HK-2 (cell line): Measurements from ENCODE around the gene CENPP.

Experiments used
- DNase-seq: peaks from one replicate; pipeline ENCODE4 v3.0.0-alpha.2; 2018; ENCODE audit not compliant: unreplicated experiment

Gene CENPP

DNA sequence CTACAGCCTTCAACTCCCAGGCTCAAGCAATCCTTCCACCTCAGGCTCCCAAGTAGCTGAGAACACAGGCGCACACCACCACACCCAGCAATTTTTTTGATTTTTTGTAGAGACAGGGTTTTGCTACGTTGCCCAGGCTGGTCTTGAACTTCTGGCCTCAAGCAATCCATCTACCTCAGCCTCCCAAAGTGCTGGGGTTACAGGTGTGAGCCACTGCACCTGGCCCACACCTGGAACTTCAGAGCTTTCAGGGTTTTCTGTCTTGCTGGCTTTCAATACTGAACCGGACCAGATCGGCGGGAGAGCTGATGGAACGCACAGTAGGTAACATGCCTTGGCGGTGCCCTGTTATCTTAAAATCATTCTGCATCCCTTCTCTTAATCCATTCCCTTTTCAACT is 313.4 kb downstream of the CENPP start:
- DNase-seq = no peak

DNA sequence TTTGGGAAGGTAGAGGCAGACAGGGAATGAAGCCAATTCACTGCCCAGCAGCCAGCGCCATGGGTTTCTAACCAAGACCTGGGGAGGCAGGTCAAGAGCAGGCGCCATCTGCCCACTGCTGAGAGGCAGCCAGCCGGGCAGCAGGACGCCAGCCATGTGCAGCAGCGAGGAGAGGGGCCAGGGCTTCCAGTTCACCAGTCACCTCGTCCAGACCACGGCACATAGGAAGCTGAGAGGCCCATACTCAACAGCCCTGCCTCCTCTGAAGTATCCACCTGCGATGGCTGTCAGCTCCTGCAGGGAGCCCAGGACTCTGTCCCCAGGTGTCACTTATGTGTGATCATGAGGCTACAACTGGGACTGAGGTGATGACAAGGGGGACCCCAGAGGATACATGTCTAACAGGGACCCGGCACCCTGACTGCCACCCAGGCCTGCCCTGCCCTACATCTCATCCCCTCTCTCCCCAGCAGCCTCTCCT is 314.1 kb downstream of the CENPP start:
- DNase-seq = no peak

- no peak for DNase-seq
Measured at GRCh38 chr9:92640398-92641091, 314.8 kb downstream of the CENPP start.

GRCh38 chr9:92641092-92641809 is 315.5 kb downstream of the CENPP start:
- no peak for DNase-seq

GRCh38 chr9:92642041-92642451 is 316.3 kb downstream of the CENPP start:
- no peak for DNase-seq

GRCh38 chr9:92642564-92642963 is 316.8 kb downstream of the CENPP start:
- no peak for DNase-seq

DNA sequence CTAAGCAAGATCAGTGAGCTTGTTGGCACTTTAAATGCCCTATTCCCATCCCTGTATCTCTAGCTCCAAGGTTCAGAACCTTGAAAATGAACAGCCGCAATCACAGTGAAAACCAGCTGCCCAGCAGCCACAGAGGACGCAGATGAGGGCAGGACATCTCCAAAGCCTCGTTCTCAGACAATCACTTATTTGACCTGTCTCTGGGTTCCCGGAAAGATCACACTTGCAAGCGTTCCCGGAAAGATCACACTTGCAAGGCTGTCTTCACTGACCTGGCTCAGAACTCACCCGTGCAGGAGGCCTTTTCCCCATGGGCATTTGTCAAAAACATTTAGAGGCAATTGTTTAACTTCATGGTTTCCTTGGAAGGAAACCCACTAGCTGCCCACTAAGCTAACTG is 318.5 kb downstream of the CENPP start:
- DNase-seq = no peak

GRCh38 chr9:92645041-92645440 is 319.3 kb downstream of the CENPP start:
- DNase-seq = no peak

- no peak for DNase-seq
Measured at GRCh38 chr9:92647671-92648473, 322.1 kb downstream of the CENPP start.

DNA sequence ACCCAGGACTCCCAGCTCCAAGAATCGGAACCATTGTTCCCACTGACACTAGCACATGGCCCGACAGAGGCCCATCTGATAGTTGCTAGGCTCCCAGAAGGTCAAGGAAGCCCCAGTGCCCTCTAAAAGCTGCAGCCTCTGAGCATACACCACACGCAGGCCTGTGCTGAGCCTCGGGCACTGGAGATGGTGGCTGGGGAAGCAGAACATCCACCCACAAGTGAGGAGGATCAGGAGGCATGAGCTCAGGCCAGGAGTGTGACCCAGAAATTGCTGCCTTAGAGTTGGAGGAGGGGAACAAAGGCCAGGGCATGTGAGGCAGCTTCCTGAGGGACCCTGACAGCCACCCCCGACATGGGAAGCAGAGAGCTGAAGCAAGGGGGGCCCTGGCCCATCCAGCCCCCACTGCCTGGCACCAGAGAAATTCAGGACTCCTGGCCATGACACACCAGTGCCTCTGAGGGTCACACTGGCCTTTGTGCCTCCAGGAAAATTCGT is 322.8 kb downstream of the CENPP start:
- DNase-seq = no peak

DNA sequence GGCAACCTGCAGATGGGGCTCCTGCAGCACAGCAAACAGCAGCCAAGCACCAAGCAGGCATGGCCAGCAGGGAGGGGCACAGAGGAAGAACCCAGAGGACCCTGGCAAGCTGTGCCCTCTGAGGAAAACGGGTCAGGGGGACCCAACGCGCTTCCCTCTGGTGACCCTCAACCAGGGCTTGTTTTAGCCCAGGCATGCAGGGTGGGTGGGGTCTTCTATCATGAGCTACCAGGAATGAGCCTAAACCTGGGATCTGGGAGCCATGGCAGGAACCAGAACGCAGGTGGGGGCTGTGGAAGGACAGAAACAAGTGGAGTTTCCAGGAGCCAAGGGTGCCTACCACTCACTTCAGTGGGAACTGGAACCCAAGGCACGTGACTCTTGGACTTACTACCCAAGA is 323.3 kb downstream of the CENPP start:
- DNase-seq = no peak

- DNase-seq = no peak
Measured at GRCh38 chr9:92650296-92650695, 324.5 kb downstream of the CENPP start.

- no peak for DNase-seq
Measured at GRCh38 chr9:92650839-92651621, 325.3 kb downstream of the CENPP start.

DNA sequence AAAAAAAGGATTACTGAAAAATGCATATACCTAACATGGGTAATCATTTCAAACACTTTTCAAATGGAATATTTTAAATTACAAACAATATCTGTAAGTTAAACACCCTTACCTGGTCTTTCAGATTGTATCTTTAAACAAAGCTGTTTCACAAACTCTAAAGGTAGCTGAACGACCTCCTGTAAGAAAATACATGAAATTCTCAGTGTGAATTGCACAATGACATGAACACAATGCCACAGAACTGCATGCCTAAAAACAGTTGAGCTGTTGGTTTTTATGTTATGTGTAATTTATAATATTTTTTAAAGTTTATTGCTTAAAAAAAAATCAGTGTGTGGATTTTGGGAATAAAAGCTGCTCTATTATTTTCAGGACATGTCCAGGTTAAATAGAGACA is 326.7 kb downstream of the CENPP start:
- DNase-seq = no peak

GRCh38 chr9:92654481-92655301 is 328.9 kb downstream of the CENPP start:
- DNase-seq = no peak

DNA sequence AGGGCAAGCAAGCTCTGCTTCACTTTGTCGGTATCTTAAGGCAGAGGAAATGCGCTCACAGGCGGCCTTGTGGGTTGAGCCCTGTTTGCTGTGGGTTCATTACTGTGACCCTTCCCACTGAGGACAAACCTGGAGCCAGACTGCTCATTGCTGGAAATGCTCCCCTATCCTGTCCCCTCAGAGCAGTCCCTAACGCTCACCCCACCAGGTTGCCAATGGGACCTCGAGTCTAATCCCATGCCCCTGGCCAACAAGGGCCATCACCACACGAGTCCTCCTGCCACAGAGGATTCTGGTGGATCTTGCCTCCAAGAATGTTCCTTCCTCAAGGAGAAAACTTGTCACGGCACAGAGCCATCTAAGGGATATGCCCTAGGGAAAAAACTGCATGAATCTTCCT is 329.6 kb downstream of the CENPP start:
- DNase-seq = no peak

GRCh38 chr9:92655896-92656536 is 330.3 kb downstream of the CENPP start:
- no peak for DNase-seq

DNA sequence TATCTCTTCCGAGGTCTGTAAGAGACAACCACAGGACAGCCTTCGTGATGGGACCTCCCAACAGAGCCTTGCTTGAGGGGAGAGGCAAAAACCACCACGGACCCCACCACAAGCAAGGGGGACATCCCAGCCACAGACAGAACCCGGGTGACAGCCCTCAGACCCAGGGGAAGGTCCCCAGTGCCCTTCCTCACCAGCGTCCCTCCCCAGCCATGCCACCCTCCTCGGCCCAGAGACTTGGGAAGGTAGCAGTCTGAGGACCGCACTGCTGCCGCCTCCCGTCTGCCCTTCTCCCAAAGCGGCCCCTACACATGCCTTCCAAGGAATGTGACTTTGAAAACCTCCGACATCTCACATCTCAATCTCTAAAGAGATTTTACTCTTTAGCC is 330.8 kb downstream of the CENPP start:
- no peak for DNase-seq

DNA sequence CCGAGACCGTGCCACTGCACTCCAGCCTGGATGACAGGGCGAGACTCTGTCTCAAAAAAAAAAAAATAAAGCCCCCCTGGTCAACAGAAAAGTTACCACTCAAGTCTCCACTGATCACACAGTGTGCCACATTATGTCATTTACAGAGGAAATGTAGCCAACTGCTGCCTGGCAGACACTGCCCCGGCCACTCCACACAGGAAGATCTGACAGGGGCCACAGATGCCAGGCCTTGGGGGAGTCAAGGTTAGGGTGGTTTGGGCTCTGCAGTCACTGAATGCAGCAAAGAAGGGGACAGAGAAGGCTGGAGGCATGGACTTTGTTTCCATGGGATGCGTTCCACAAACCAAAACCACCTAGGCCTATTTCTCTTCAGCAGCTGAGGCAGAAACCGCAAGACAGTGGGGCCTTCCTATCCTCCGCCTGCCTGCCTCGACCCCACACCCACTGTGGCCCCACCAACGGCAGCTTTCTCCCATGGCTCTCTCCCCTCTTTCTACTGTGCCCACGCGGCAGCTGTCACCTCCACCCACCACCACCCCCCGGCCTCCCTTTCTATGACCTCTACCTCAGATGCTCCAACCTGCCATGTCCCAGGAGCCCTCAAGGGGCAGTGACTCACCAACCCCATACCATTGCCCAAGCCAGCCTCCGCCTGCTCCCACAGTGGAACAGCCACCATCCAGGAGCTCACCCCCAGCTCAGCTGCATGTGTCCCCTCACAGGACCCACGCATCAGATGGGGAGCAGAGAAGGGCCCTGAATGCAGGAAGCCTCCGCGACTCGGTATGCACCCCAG is 331.7 kb downstream of the CENPP start:
- DNase-seq = no peak
